Fibroblast of the aortic adventitia (primary cell): ENCODE measurements around the gene PLCH1. TPM values are rescaled to one million over a fixed set of nuclear protein-coding genes. Genes with fewer than 3 reads are reported as not detected.
A peak's percentile ranks its signal among the peaks of the same experiment; 100 is the strongest.

Experiments
- DNase-seq: peaks from one replicate; pipeline ENCODE4 v3.0.0-alpha.2; 2010; ENCODE audit warnings: low read depth
- H3K4me3 ChIP-seq: 2 replicates; pipeline ENCODE4 v1.5.1; 2011; ENCODE audit warnings: low read depth, mild to moderate bottlenecking, control low read depth, low read length, moderate library complexity
- total RNA-seq: library from RNA; depleted of rRNA; stranded (reverse); fragments of >200 nt; gene quantifications from 2 replicates; pipeline ENCODE4 v1.2.3, GENCODE V29; 2012; ENCODE audit warnings: low replicate concordance
- TF ChIP-seq, protein P1 (sequence below): IDR thresholded peaks from 2 replicates; pipeline ENCODE4 v1.5.1; 2011; ENCODE audit warnings: mild to moderate bottlenecking, low read length, control low read depth, inconsistent platforms; ENCODE audit not compliant: insufficient read depth

Gene PLCH1
- total RNA-seq, 1 donor = 0.09 TPM

DNA sequence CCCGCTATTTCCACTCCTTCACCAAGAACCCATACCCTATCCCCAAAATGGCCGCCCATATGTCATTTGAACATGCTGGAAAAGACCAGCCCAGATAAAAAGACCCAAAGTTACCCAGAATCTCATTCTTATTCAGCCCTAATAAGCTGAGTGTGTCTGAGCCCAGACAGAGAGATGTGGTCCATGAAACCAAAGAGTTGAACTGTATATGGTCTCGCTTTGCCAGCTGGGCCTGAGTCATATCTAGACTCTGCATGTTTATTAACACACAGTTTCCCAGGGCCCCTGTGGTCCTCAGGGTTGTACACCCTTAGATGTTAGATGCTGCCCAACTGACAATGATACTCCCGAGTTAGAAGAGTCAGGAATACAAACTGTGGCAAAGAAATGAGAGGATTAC lies 249.5 kb downstream of the PLCH1 start:
- TF ChIP-seq, protein P1, sequence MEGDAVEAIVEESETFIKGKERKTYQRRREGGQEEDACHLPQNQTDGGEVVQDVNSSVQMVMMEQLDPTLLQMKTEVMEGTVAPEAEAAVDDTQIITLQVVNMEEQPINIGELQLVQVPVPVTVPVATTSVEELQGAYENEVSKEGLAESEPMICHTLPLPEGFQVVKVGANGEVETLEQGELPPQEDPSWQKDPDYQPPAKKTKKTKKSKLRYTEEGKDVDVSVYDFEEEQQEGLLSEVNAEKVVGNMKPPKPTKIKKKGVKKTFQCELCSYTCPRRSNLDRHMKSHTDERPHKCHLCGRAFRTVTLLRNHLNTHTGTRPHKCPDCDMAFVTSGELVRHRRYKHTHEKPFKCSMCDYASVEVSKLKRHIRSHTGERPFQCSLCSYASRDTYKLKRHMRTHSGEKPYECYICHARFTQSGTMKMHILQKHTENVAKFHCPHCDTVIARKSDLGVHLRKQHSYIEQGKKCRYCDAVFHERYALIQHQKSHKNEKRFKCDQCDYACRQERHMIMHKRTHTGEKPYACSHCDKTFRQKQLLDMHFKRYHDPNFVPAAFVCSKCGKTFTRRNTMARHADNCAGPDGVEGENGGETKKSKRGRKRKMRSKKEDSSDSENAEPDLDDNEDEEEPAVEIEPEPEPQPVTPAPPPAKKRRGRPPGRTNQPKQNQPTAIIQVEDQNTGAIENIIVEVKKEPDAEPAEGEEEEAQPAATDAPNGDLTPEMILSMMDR = no peak
- peak; percentile 10 for DNase-seq
- H3K4me3 ChIP-seq = no peak overlapping the region

DNA sequence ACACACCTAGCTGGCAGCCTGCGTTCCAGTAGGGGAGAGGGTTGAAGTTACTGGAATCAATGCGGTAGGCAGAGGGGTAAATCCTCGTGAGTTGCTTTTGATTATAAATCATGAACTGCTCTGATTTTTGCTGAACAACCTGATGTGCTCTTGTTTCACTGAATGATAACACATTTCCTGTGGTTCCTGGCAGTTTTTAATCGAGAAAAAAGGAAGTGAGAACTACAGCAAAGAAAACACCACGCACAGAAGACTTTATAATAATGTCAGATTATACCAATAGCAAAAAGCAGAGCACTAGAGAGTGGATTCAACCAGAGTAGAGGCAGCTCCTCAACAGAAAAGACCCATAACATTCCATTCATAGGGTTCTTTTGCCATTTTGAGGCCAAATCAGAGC lies 250.5 kb downstream of the PLCH1 start:
- DNase-seq = no peak
- TF ChIP-seq, protein P1 = no peak
- H3K4me3 ChIP-seq = no peak overlapping the region

DNA sequence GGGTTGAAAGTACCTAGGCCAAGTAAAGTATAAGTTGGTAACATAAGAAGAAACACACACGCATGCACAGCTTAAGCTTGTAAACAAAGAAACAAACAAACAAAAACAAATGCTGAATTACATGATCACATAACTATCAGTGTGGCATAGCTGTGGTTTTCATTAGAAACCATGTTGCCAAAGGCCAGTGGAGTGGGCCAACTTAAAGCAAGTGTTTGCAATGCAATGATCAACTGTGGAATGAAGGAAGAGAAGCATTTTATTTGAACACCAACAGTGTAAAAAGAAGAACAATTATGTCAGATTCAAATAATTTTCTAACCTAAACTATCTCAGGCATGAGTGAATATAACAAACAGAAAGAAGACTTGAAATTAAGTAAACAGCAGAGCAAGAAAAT lies 252.0 kb downstream of the PLCH1 start:
- TF ChIP-seq, protein P1 = no peak
- DNase-seq = no peak
- no peak overlapping the region for H3K4me3 ChIP-seq

DNA sequence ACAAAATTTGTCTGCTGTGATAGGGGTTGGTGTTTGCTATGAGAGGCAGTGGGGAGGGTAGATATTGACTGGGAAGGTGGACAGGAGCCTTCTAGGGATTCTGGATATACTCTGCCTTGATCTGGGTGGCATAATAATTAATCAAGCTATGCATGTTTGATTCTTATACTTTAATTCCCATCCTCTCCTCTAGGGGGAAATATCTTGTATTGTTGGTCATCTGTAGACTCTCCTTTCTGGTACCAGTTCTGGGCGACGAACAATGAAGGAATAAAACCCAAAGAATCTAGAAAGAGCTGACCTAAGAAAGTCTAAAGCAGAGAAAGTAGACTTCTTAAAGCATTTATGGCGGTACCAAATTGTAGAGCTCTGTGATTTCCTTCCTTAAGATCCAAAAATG lies 253.2 kb downstream of the PLCH1 start:
- TF ChIP-seq, protein P1 = no peak
- DNase-seq = no peak
- no peak overlapping the region for H3K4me3 ChIP-seq

DNA sequence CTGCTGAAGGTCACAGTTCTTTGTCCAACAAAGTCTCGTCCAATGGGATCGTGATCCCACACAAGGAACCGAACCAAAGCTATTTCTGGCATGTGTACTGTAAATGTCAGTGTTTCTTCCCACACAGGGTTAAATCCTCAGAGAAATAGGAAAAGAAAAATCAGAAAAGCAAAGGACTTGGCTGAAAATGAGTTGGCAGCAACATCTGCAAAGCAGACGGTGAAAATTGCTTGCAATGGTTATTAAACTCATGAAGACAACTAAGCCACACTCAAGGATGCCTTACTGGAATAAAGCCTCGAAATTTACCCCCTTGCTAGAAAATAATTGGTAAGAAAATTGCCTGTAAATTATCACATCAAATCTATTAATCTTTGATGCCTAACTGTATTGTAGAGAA lies 256.2 kb downstream of the PLCH1 start:
- no peak for DNase-seq
- TF ChIP-seq, protein P1 = no peak
- H3K4me3 ChIP-seq = no peak overlapping the region

DNA sequence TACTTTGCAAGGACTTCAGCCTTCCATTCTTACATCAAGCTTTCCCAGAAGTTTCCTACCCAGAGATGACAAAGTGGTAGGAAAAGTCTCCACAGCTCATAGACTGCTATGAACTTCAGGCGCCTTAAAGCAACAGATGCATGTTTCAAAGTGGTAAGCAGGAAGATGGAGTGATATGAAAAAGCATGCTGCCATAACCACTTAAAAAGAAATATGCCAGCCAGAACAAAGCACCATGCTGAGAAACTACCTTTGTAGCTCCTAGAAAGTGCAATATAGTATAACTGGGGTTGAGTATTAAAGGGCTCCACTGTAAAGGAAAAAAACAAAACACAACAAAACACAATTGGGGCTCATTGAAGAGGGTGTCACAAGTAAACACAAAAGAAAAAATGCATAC lies 259.0 kb downstream of the PLCH1 start:
- TF ChIP-seq, protein P1 = no peak

DNA sequence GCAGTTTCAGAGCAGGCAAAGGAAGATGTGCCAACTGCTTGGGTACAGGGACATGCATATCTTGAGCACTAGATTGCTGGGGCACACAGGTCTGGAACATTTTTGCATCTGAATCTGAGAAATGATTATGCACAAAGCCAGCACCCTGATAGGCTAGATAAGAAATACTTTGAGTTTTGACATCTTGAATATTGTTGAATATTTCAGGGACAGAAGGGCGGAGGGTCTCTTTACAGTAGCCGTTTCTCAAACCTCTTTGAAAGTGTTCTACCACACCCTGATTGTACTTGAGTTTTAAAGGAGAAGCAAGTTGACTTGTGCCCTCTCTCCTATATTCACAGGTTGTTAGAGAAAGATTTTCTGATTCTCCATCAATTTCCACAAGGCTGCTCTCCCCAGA lies 263.3 kb downstream of the PLCH1 start:
- H3K4me3 ChIP-seq = no peak overlapping the region
- no peak for DNase-seq
- TF ChIP-seq, protein P1 = no peak

More for the DNA sequence above, 259.0 kb downstream of the PLCH1 start:
- no peak overlapping the region for H3K4me3 ChIP-seq
- no peak for DNase-seq
